LHCN-M2 (cell line): ENCODE measurements around the gene ADAR. TPM values are rescaled to one million over a fixed set of nuclear protein-coding genes. Genes with fewer than 3 reads are reported as not detected.

Source experiments
- DNase-seq: peaks from one replicate; pipeline ENCODE4 v3.0.0-alpha.2; 2012; ENCODE audit warnings: low read depth
- total RNA-seq: library from RNA; depleted of rRNA; stranded (reverse); fragments of >200 nt; gene quantifications from 2 replicates; pipeline ENCODE4 v1.2.3, GENCODE V29; 2014

ADAR gene
- total RNA-seq, 1 experiment from 2014 or later = 99.0 TPM

- no peak for DNase-seq
Measured at GRCh38 chr1:154586641-154587040, 21.3 kb downstream of the ADAR start.

GRCh38 chr1:154586231-154586630, 21.8 kb downstream of the ADAR start:
- no peak for DNase-seq

GRCh38 chr1:154584267-154584994, 23.6 kb downstream of the ADAR start:
- DNase-seq = no peak

GRCh38 chr1:154583773-154584172, 24.2 kb downstream of the ADAR start:
- peak; percentile 91 for DNase-seq

GRCh38 chr1:154582885-154583284, 25.1 kb downstream of the ADAR start:
- DNase-seq = no peak

- no peak for DNase-seq
Measured at GRCh38 chr1:154581766-154582165, 26.2 kb downstream of the ADAR start.

GRCh38 chr1:154579374-154579773, 28.6 kb downstream of the ADAR start:
- no peak for DNase-seq

- peak; percentile 56 for DNase-seq
Measured at GRCh38 chr1:154578058-154578418, 29.9 kb downstream of the ADAR start.

GRCh38 chr1:154577346-154578057, 30.5 kb downstream of the ADAR start:
- DNase-seq = no peak

GRCh38 chr1:154575951-154576566, 31.9 kb downstream of the ADAR start:
- no peak for DNase-seq

GRCh38 chr1:154575147-154575927, 32.6 kb downstream of the ADAR start:
- DNase-seq = no peak

- DNase-seq = peak; percentile 47
Measured at GRCh38 chr1:154574716-154575115, 33.3 kb downstream of the ADAR start.

- no peak for DNase-seq
Measured at GRCh38 chr1:154573168-154573510, 34.8 kb downstream of the ADAR start.

- no peak for DNase-seq
Measured at GRCh38 chr1:154572468-154573167, 35.4 kb downstream of the ADAR start.

- DNase-seq = no peak
Measured at GRCh38 chr1:154571964-154572288, 36.1 kb downstream of the ADAR start.

- no peak for DNase-seq
Measured at GRCh38 chr1:154571244-154571963, 36.6 kb downstream of the ADAR start.

- no peak for DNase-seq
Measured at GRCh38 chr1:154568157-154568815, 39.7 kb downstream of the ADAR start.

- DNase-seq = peak; percentile 22
Measured at GRCh38 chr1:154567386-154568156, 40.4 kb downstream of the ADAR start, which contains the start of gene CHRNB2. TSS of gene CHRNB2 (plus strand) at chr1:154567778. CDS start at chr1:154568045, 267 bp downstream.

- DNase-seq = no peak
Measured at GRCh38 chr1:154565876-154566275, 42.1 kb downstream of the ADAR start.
